Dermis lymphatic vessel endothelial cell (primary cell): ENCODE results near the gene MCFD2. TPM values are rescaled to one million over a fixed set of nuclear protein-coding genes. Genes with fewer than 3 reads are reported as not detected.

ENCODE experiments used
- total RNA-seq: library from RNA; depleted of rRNA; stranded (reverse); fragments of >200 nt; gene quantifications from 2 replicates; pipeline ENCODE4 v1.2.1, GENCODE V29; 2014

The MCFD2 gene
- 216 and 246 TPM in 2 replicates for total RNA-seq

DNA sequence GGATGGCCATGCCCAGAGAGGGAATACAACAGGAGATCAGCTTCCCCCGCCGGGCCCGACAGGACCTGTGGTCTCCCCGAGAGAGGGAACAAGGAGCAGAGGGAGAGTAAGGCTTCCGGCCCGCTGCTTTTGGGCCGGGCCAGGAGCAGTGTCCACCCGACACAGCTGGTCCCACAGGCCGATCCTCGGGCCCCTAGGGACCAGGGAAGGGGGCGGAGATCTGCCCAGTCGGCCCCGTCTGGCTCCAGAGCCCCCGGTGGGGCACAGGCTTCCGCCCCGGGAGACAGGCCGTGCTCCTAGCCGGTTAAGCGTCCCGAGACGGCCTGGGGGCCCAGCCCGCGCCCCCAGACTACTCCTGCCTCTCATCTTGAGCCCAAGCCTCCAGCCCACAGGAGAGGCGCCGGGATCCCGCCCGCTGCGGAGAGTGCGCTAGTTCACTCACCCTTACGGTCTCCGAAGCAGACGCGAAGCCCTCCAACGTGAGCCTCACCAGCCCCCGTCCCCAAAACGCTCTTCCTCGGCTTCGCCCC is at the start of gene MCFD2:
Gene MCFD2, minus strand, starts transcription at position 526 of the 530 bp plus-strand sequence. CDS start 6,635 bp downstream, outside the sequence.

Other genes with a start within 250 kb of the MCFD2 start
- 35.1 and 42.4 TPM in 2 replicates for gene SOCS5, start 216.5 kb downstream of the MCFD2 start, total RNA-seq
- 5.2 and 5.7 TPM in 2 replicates for gene TTC7A, start 25.4 kb upstream of the MCFD2 start, total RNA-seq
- 0.11 and 0.17 TPM in 2 replicates for gene STPG4, start 239.5 kb upstream of the MCFD2 start, total RNA-seq